Measurements from ENCODE around the gene AKAP10. TPM values are rescaled to one million over a fixed set of nuclear protein-coding genes. Genes with fewer than 3 reads are reported as not detected.
"Not testable (repeated sequence)": the region's sequence is repeated elsewhere in the genome, so short reads cannot be mapped to it uniquely, and the experiment has no call there.

The AKAP10 gene
- polyA plus RNA-seq, 4 donors = 26.7 to 32.0 (median 29.0) TPM

DNA sequence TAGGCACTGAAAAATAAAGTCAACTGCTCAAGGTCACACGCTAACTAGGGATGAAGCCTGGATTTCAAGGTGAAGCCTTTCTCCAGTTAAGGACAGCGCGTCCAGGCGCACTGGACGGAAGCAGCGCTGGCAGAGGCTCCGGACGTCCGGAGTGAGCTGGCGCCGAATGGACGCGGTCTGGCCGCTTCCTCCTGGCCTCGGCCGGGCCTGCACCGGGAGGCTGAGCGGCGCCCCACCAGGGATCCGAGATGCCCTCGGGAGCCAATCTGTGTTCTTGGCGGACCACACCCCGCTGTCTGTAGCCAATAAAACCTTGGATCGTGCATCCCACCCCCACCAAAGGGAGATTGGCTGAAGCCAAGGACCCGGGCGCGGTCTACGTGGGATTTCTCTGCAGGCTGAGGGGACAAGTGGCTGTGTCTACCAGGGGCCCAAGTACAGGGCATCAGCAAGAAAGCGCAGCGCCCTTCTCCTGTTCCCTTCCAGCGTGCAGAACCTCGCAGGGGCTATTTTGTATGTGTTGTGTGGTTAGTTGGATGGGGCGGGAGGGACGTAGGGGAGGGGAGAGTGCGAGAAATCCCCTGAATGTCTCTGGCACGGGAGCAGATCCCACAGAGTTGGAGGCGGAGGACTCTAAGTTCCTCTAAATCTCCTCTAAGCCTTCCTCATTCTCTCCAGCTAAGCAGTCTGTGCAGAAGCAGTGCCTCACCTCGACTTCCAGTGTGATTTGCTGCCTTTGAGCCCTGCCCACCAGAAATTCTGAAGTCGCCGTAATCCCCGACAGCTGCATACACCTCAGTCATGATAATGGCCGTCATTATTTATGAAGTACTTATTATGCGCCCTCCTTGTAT is 2.5 kb upstream of the AKAP10 start:
- no peak for DNase-seq (ENCODE audit: low read depth in 4 of 4, low spot score in 3 of 4)

DNA sequence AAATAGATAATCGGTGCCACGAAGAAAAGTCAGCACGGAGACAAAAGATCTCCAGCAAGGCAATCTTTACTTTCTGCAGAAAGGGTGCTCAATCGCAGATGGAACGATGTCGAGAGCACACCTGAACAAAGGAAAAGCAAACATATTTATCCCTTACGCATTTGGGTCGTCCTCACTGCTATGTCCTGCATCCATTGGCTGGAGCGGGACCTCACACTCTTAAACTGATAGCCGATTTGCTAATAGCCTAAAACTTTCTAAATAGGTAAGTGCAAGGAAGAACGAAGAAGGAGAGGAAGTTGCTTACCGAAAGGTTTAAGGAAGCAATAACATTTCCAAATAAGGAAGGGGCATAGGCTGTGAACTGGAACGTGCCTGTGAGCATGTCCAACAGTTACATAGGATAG is 1.2 kb upstream of the AKAP10 start:
- DNase-seq (ENCODE audit: low read depth in 4 of 4, low spot score in 3 of 4) = no peak

DNA sequence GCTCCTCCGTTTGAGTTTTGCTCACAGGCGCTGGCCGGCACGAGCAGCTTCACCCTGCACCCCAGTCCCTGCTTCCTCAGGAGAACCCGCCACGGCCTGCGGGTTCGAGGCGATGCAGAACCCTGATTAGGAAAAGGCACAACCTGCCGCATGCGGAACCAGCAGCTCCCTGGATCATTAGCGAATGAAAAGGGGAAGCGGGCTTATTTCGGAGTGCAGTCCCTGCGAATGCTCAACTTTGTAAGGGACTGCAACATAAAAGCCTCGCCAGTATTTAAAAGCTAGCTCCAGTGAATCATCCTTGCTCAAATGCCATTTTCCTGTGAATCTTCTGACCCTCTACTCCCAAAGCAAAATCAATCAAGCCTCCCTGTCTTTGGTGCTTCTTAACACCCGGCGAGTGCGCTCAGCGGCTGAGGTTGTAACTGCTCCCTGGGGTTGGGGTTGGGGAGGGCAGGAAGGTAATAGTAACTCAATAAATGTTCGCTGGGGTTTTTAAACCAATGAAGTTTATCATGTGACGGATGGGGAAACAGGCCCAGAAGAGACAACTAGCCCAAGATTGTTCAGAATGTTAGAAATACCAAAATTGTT is 678 bp upstream of the AKAP10 start:
- peak in 1 of 4 donors; percentile 23 for DNase-seq (ENCODE audit: low read depth in 4 of 4, low spot score in 3 of 4)

DNA sequence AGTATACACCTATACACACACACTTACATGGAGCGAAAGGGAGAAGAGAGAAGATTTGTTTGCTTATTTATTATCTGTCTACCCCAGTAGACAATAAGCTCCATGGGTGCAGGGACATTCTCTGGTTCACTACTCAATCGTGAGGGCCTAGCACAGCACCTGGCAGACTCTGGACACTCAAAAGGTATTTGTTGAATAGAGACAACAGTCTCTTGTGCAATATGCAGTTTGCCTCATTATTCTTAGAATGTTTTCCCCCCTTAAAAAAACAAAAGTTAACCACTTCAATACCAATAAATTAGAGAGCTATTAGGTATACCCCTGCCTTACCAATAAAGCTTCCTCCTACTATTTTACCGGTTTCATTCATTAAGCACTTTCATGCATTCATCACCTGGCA is 2.0 kb downstream of the AKAP10 start:
- DNase-seq (ENCODE audit: low read depth in 4 of 4, low spot score in 3 of 4) = no peak

DNA sequence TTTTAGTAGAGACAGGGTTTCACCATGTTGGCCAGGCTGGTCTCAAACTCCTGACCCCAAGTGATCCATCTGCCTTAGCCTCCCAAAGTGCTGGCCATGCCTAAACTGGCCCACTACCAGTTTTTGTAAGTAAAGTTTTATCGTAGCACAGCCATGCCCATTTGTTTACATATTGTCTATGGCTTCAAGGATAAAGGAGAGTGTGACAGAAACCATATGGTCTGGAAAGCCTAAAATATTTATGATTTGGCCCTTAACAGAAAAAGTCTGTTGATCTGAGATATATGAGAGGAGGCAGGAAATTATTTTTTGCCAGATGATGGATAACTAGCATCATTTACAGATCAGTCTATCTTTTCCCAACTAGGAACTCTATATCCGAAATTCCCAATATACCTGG is 4.5 kb downstream of the AKAP10 start:
- DNase-seq (ENCODE audit: low read depth in 4 of 4, low spot score in 3 of 4) = no peak

DNA sequence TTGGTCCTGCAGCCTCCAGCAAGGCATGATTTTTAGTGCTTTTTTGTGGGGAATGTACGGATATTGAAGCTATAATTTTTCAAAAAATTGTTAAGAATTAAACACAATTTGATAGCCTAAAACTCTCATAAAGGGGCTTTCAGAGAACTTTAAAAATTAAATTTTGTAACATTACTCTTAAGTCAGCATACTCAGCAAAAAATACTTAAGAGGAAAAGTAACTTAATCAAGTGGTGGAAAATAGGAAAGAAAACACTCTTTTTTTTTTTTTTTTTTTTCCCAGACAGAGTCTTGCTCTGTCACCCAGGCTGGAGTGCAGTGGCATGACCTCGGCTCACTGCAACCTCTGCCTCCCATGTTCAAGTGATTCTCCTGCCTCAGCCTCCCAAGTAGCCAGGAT is 14.7 kb downstream of the AKAP10 start:
- DNase-seq (ENCODE audit: low read depth in 4 of 4, low spot score in 3 of 4) = not testable (repeated sequence)

DNA sequence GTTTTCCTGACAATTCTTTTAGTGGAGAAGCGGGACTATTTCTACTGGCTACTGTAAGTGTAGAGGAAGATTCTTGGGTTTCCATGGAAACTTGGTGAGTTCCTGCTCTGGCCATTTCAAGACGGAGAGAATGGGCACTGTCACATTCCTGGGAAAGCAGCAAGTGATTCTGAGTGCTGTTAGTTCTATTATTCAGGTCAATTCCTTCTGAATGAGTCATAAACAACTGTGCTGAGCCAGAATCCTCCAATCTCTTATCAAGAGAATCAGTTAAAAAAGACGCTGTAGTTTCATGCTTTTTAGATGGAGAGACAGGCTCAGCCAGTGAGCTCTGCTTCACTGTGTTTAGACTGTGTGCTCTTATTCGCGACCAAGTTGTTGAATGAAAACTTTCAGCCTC is 19.6 kb downstream of the AKAP10 start:
- DNase-seq (ENCODE audit: low read depth in 4 of 4, low spot score in 3 of 4) = no peak

DNA sequence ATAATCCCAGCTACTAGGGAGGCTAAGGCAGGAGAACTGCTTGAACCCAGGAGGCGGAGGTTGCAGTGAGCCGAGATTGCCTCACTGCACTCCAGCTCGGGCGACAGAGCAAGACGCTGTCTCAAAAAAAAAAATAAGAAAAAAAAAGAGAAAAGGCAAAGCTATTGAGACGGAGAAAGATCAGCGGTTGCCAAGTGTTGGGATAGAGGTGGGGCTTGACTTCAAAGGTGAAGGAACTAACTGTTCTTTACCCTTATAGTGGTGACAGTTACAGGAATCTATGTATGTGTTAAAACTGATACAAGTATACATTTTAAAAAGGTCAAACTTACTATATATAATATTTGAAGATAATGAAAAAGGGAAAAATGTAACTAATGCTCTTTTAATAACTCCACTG is 22.5 kb downstream of the AKAP10 start:
- no peak for DNase-seq (ENCODE audit: low read depth in 4 of 4, low spot score in 3 of 4)

DNA sequence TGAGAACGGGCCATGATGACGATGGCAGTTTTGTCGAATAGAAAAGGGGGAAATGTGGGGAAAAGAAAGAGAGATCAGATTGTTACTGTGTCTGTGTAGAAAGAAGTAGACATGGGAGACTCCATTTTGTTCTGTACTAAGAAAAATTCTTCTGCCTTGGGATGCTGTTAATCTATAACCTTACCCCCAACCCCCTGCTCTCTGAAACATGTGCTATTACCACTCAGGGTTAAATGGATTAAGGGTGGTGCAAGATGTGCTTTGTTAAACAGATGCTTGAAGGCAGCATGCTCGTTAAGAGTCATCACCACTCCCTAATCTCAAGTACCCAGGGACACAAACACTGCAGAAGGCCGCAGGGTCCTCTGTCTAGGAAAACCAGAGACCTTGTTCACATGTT is 26.2 kb downstream of the AKAP10 start:
- not testable (repeated sequence) for DNase-seq (ENCODE audit: low read depth in 4 of 4, low spot score in 3 of 4)

DNA sequence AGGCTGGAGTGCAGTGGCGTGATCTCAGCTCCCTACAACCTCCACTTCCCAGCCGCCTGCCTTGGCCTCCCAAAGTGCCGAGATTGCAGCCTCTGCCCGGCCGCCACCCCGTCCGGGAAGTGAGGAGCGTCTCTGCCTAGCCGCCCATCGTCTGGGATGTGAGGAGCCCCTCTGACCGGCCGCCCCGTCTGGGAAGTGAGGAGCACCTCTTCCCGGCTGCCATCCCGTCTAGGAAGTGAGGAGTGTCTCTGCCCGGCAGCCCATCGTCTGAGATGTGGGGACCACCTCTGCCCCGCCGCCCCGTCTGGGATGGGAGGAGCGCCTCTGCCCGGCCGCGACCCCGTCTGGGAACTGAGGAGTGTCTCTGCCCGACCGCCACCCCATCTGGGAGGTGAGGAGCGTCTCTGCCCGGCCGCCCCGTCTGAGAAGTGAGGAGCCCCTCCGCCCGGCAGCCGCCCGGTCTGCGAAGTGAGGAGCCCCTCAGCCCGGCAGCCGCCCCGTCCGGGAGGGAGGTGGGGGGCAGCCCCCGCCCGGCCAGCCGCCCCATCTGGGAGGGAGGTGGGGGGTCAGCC is 26.9 kb downstream of the AKAP10 start:
- not testable (repeated sequence) for DNase-seq (ENCODE audit: low read depth in 4 of 4, low spot score in 3 of 4)

DNA sequence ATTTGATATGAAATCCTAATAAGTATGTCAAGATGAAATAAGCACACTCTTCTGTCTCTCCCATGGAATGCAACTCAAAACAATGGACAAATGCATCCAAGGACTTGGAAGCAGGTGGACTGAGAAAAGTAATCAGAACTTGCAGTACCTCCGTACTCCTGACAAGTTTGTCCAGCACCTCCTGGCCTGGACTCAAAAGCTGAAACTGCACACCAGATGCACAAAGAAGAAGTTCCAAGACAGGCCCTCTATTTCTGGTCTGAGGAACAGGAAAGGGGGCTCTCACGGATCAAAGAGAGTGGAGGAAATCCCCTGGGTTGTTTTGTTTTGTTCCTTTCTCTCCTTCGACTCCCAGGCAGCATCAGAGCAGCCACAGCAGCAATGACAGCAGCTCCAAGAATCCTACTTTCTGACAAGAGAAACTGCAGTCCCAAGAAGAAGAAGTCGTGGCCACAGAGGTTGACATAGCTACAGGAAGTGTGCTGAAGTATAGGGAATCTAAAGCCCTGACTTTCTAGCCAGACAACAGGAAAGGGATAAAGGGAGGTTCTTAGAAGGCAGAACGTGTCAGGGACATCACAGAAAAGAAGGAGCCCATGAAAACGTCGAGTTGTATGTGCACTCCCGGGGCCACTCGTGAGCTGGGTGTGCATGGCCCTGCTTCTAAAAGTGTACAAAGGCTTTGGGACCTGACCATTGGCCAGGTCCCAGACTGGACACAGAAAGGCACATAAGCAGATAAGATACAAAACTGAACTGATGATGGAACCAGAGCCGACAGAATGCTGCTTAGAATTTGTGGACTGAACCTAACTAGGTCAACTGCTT is 29.3 kb downstream of the AKAP10 start:
- DNase-seq (ENCODE audit: low read depth in 4 of 4, low spot score in 3 of 4) = no peak

DNA sequence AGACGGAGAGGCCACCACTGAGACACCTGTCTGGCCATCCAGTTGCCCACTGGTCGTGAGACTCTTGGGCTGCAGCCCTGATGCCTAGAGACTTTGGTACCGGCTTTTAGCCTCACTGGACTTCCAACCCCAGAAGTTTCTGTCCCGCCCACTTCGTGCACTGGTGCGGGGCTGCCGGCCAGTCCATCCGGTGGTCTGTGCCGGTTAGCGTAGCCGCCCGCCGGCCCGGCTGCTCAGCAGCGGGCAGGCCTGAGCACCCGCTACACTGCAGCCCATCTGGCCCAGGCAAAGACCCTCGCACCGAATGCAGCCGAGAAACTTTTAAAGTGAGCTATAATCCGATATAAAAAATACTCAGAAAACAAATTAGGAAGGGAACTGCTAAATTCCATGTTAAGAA is 30.7 kb downstream of the AKAP10 start:
- no peak for DNase-seq (ENCODE audit: low read depth in 4 of 4, low spot score in 3 of 4)

DNA sequence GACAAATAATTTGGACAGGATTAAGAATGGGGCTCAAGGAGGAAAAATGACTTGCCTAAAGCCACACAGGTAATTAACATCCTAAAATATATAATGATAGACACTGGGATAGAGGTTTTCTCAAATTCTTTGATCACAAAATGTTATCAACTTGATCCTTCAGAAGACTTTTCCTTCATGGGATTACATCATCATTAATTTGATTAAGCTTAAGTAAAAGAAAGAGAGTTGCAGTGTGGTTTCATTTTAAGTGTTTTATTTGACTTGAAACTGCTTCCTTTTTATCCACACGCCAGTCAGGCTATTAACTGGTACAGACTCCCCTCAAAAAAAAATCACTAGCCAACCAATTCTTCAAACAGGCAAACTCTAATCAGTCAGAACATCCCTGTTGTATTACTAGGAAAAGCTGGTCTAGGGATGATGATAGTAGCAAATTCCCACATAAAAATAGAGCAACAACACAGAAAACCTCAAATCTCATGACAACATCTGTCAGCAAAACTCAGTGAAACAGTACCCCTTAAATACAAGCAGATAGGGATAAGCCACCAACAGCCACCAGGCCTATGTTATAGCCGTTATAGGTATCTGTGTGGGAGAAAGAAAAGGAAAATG is 32.5 kb downstream of the AKAP10 start:
- no peak for DNase-seq (ENCODE audit: low read depth in 4 of 4, low spot score in 3 of 4)

DNA sequence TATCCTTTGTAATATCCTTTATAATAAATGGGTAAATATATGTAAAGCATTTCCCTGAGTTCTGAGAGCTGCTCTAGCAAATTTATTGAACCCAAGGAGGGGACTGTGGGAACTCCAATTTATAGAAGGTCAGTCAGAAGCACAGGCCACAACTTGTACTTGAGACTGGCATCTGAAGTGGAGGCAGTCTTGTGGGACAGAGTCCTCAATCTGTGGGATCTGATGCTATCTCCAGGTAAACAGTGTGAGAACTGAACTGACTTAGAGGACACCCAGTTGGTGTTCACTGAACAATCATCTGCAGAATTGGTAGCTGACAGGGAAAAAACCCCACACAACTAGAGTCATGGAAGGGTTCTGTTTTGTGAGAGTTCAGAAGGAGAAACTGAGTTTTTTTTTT is 34.0 kb downstream of the AKAP10 start:
- DNase-seq (ENCODE audit: low read depth in 4 of 4, low spot score in 3 of 4) = no peak

DNA sequence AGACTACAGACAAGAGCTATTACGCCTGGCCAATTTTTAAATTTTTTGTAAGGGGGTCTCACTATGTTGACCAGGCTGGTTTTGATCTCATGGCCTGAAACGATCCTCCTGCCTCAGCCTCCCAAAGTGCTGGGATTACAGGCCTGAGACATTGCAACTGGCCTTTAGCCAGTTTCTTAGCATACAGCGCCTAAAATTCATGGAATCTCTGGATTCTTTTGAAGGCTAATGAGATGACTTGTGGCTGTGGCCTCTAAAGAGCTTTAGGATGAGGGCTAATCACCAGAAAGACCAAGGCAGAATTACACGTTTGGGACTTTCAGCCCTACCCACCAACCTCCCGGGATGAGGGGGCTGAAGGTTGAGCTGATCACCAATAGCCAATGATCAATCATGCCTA is 34.6 kb downstream of the AKAP10 start:
- no peak for DNase-seq (ENCODE audit: low read depth in 4 of 4, low spot score in 3 of 4)

DNA sequence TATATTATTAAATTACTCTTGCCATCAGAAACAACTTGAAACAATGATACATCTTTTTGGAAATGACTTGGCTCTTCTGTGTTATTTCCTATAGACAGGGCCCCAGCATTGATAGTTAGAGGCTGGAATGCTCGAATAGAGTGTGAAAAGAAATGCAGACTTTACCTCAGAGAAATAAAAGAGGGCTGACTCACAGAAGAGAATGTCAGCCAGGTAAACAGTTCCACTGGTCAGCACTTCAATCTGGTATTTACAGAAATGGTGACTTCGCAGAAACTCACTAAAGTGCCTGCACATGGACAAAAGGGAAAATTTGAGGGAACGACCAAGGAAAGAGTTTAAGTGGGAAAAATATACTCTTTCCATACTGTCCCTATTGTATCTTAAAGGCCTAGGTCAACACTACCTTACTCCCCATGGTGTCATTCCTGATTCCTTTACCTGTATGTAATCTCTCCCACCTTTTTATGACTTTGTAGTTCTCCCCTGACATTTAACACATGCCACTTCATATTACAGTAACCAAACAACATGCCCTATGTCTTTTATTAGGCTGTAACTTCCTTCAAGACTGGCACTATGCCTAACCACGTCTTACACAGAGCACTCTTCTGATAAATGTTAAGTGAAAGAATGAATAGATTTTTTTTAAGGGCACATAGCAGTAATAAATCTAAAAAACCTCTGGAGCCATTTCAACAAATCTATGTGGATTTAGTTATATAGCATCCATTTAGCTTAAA is 36.7 kb downstream of the AKAP10 start:
- DNase-seq (ENCODE audit: low read depth in 4 of 4, low spot score in 3 of 4) = no peak

DNA sequence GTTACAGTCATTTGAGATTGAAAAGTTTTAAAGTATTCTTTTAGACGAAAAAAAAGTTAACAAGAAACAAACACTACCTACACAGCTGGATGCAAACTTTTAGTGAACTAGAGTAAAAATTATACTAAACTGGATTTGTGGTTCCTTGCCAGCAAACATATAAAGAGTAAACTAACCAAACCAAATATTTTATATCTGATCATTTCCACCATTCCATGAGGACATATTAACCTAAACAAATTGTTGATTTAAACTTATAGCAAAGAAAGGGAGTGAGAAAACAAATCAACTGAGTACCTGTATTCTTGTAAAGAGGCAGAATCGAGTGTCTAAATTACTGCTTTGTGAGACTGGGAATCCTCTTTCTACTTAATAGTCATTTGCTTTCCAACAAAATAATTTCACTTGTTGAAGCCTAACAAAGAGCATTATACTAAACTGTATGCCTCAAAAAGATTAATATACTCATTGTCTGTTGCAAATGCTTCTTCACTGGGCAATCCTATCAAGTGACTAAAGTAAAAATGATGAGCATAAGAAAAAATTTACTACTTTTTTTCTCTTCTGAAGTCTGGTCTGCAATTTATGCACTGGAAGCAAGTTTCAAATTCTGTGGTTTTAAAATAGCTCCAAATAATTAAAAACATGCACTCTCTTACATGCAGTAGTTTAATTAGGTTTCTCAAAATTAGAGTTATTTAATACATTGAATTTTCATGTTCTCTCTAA is 37.5 kb downstream of the AKAP10 start:
- DNase-seq (ENCODE audit: low read depth in 4 of 4, low spot score in 3 of 4) = no peak

DNA sequence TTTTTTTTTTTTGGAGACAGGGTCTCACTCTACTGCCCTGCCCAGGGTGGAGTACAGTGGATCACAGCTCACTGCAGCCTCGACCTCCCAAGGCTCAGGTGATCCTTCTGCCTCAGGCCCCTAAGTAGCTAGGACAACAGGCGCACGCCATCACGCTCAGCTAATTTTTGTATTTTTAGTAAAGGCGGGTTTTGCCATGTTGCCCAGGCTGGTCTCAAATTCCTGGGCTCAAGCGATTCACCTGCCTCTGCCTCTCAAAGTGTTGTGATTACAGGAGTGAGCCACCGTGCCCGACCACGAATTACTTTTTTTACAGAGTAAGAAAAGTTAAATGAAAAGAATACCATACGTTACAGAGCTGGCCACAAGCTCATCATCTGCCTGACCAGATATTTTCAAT is 38.9 kb downstream of the AKAP10 start:
- DNase-seq (ENCODE audit: low read depth in 4 of 4, low spot score in 3 of 4) = no peak

DNA sequence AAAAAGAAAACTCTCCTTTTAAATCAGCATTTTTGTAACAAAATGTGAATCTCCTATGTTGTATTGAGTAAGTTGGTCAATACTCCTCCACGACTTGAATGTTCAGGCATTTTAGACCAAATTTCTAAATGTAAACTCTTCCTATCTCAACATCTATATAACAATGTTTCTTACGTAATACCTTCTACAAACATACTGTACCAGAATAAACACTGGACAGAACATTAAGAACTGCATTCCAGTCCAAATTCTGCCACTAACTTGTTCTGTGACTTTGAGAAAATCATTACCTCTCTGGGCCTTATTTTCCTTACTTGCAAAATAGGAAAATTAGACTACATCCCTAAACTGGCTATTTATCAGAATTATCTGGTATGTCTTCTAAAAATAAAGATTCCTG is 40.1 kb downstream of the AKAP10 start:
- no peak for DNase-seq (ENCODE audit: low read depth in 4 of 4, low spot score in 3 of 4)
